ENCODE data around the gene SKI.

Gene SKI

DNA sequence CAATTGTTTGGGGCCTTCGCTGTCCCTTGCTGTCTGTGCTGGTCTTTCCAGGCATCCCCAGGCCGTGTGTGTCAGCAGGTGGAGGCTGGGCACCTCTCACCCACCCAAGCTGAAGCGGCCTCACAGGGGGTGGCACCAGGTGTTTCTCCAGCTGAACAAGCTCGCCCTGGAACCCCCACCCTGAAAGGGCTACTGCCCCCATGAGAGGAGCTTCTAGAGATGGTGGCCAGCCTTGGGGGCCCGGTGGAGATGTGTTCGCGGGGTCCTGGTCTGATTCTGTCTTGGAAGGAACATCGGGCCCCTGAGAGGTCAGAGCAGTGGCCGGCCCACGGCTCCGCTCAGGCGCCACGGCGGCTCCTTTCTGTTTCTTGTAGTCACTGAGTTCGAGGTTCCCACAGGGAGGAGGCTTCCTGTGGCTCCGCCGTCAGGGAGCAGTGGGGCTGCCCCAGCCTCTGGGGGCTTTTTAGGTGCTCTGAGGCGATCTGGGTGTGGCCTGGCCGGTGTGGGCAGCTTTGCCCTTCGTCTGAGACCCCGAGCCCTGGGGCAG is 46.9 kb downstream of the SKI start:
- Histone ChIP-seq H3K9me3 (no peaks in the 10 kb centered on the region), H3K27me3 (peaks cover 18% of the 10 kb centered on the region), H3K4me1 (ENCODE audit: control insufficient read depth in 1 of 2, insufficient read depth in 1 of 2, low read depth in 1 of 2, low read length in 1 of 2) (peaks cover 0 to 10% of the 10 kb centered on the region in 2 experiments), H3K36me3 (peaks cover 6% of the 10 kb centered on the region), H3K27ac (no peak overlapping the region), H3K4me3 (ENCODE audit: low read depth in 1 of 2, low read length in 1 of 2) (no peak overlapping the region)
- TF ChIP-seq, protein P1, sequence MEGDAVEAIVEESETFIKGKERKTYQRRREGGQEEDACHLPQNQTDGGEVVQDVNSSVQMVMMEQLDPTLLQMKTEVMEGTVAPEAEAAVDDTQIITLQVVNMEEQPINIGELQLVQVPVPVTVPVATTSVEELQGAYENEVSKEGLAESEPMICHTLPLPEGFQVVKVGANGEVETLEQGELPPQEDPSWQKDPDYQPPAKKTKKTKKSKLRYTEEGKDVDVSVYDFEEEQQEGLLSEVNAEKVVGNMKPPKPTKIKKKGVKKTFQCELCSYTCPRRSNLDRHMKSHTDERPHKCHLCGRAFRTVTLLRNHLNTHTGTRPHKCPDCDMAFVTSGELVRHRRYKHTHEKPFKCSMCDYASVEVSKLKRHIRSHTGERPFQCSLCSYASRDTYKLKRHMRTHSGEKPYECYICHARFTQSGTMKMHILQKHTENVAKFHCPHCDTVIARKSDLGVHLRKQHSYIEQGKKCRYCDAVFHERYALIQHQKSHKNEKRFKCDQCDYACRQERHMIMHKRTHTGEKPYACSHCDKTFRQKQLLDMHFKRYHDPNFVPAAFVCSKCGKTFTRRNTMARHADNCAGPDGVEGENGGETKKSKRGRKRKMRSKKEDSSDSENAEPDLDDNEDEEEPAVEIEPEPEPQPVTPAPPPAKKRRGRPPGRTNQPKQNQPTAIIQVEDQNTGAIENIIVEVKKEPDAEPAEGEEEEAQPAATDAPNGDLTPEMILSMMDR (IDR thresholded peaks at IDR 0.05): no peak

DNA sequence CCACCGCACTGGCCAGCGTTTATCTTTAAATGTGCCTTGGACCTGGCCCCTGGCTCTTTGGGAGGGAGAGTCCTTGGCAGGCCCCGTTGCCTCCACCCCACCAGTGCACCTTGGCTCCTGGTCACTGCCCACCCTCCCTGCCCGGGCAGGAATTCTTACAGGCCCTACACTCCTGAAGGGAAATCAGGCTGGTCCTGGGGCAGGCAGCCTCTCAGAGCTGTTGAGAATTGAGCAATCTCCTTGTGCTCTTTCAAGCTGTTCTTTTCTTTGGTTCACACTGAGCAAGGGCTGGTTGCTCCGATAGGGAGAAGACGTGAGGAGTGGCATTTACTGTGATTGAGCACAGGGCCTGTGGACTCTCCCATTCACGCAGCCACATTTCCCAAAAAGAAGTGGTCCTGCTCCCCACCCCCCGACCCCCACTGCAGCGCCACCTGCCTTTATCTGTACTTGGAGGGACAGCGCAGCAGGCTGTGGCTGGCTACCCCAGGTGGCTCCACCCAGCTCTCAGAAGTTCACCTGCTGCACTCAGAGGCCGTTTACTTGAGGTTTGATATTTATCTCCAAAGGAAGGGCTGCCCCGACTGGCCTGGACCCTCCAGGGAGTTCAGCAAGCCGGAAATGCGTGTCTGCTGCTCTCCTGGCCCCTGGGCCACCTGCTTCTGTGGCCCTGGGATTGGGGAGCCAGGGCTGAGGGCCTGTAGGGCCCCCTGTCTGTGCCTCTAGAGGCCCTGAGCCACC is 47.8 kb downstream of the SKI start:
- TF ChIP-seq, protein P1 (IDR thresholded peaks at IDR 0.05): no peak
- Histone ChIP-seq H3K36me3 (peaks cover 6% of the 10 kb centered on the region), H3K4me1 (ENCODE audit: control insufficient read depth in 1 of 2, insufficient read depth in 1 of 2, low read depth in 1 of 2, low read length in 1 of 2) (peaks cover 0 to 10% of the 10 kb centered on the region in 2 experiments)

DNA sequence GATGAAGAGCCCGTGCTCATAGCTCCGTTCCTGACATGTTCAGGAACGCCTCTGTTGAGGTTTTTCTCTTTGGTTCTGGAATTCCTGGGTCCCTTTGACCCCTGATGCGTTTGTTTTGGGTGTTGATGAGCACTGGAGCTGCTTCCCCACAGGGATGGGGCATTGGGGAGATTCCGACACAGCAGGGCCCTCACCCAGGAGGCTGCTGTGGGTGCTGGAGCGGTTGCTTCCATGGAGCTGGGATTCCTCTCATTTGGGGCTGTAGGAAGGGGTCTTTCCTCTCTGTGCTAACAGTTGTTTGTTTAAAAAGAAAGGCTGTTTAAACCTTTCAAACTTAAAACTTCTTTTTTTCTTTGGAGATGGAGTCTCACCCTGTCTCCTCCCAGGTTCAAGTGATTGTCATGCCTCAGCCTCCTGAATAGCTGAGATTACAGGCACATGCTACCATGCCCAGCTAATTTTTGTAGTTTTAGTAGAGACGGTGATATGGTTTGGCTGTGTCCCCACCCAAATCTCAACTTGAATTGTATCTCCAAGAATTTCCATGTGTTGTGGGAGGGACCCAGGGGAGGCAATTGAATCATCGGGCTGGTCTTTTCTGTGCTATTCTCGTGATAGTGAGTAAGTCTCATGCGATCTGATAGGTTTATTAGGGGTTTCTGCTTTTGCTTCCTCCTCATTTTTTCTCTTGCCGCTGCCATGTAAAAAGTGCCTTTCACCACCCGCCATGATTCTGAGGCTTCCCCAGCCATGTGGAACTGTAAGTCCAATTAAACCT is 48.9 kb downstream of the SKI start:
- Histone ChIP-seq H3K4me1 (ENCODE audit: control insufficient read depth in 1 of 2, insufficient read depth in 1 of 2, low read depth in 1 of 2, low read length in 1 of 2) (peaks cover 0 to 10% of the 10 kb centered on the region in 2 experiments), H3K9me3 (no peaks in the 10 kb centered on the region), H3K27ac (no peak overlapping the region), H3K36me3 (peaks cover 6% of the 10 kb centered on the region), H3K27me3 (peaks cover 18% of the 10 kb centered on the region), H3K4me3 (ENCODE audit: low read depth in 1 of 2, low read length in 1 of 2) (no peak overlapping the region)
- TF ChIP-seq, protein P1 (IDR thresholded peaks at IDR 0.05): no peak

More for the DNA sequence above, 47.8 kb downstream of the SKI start:
- no peak overlapping the region for H3K27ac ChIP-seq
- no peak overlapping the region for H3K4me3 ChIP-seq (ENCODE audit: low read depth in 1 of 2, low read length in 1 of 2)
- peaks cover 18% of the 10 kb centered on the region for H3K27me3 ChIP-seq
- no peaks in the 10 kb centered on the region for H3K9me3 ChIP-seq

DNA sequence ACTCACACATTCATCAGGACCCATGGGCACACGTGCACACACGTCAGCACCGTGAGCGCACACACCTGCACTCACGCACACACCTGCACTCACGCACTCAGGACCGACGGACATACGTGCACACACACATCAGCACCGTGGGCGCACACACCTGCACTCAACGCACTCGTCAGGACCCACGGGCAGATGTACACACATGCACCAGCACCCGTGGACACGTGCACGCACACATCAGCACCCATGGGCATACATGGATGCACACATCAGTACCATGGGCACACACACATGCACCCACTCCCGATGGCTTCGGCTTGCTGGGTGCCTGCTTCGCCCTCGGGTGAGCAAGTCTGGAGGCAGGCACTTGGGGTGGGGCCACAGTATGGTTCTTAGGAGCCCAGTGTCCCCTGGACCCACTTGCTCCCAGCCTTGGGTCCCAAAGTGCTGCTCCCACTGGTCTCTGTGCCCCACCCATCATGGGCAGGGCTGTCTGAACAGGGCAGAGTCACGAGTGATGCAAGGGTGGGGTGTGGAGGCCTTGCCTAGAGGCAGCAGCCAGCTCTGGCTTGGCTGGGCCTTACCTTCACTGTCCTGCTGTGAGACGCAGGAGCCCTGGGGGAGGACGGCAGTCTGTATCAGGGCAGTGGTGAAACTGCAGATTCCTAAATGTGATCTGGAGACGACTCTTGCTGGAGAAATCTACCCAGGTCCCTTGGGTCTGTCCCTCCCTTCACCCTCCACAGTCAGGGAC is 49.8 kb downstream of the SKI start:
- peaks cover 18% of the 10 kb centered on the region for H3K27me3 ChIP-seq
- no peak overlapping the region for H3K4me3 ChIP-seq (ENCODE audit: low read depth in 1 of 2, low read length in 1 of 2)
- H3K9me3 ChIP-seq: no peaks in the 10 kb centered on the region
- H3K36me3 ChIP-seq: peaks cover 6% of the 10 kb centered on the region
- TF ChIP-seq, protein P1 (IDR thresholded peaks at IDR 0.05): no peak
- H3K27ac ChIP-seq: no peak overlapping the region
- peaks cover 0 to 10% of the 10 kb centered on the region in 2 experiments for H3K4me1 ChIP-seq (ENCODE audit: control insufficient read depth in 1 of 2, insufficient read depth in 1 of 2, low read depth in 1 of 2, low read length in 1 of 2)

DNA sequence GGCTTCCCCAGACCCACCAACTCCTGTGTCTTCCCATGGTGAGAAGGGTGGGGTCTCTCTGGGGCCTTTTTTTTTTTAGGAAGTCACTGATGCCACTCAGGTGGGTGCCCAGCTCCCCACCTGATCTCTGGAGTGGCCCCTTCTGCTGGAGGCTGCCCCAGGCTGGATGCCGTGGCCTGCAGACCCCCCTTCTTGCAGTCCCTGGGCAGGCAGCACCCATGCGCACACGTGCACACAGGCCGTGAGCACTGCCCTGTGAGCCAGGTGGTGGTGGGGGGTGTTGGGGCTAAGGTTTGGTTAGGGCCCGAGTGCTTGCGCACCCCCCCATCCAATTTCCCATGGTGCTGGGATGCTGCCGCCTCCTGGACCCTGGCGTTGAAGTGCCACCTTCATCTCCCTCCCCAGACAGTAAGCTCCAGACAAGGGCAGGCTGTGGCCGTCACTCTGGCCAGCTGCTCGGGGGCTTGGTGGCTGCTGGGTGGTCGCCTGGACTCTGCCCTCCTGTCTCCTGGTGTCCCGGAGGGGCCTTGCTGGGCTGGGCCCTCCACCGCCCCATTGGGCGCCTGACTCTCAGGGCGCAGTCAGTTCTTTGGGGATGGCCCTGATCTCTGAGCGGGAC is 50.6 kb downstream of the SKI start:
- Histone ChIP-seq H3K27me3 (peaks cover 18% of the 10 kb centered on the region), H3K4me3 (ENCODE audit: low read depth in 1 of 2, low read length in 1 of 2) (no peak overlapping the region), H3K4me1 (ENCODE audit: control insufficient read depth in 1 of 2, insufficient read depth in 1 of 2, low read depth in 1 of 2, low read length in 1 of 2) (peaks cover 0 to 10% of the 10 kb centered on the region in 2 experiments), H3K9me3 (no peaks in the 10 kb centered on the region), H3K27ac (no peak overlapping the region), H3K36me3 (peaks cover 6% of the 10 kb centered on the region)
- TF ChIP-seq, protein P1 (IDR thresholded peaks at IDR 0.05): no peak

All from neutrophil (primary cell).